Glomerular endothelial cell (primary cell): ENCODE data around the gene NKX2-3. TPM values are rescaled to one million over a fixed set of nuclear protein-coding genes. Genes with fewer than 3 reads are reported as not detected.

Source experiments
- DNase-seq: peaks from one replicate; pipeline ENCODE4 v3.0.0-alpha.2; 2011; ENCODE audit warnings: low read depth, low spot score; ENCODE audit errors: extremely low read depth
- total RNA-seq: library from RNA; depleted of rRNA; stranded (reverse); fragments of >200 nt; gene quantifications from 2 replicates; pipeline ENCODE4 v1.2.3, GENCODE V29; 2015

The NKX2-3 gene
- total RNA-seq, 1 donor from 2014 or later: not detected

GRCh38 chr10:99525897-99526296 lies 6.8 kb upstream of the NKX2-3 start:
- no peak for DNase-seq

- DNase-seq: no peak
Observed at GRCh38 chr10:99526861-99527504, 5.8 kb upstream of the NKX2-3 start.

- no peak for DNase-seq
Observed at GRCh38 chr10:99527526-99528493, 4.9 kb upstream of the NKX2-3 start.

GRCh38 chr10:99528494-99529441 lies 4.0 kb upstream of the NKX2-3 start:
- no peak for DNase-seq

- no peak for DNase-seq
Observed at GRCh38 chr10:99529591-99530107, 3.1 kb upstream of the NKX2-3 start.

GRCh38 chr10:99530108-99531025 lies 2.4 kb upstream of the NKX2-3 start:
- no peak for DNase-seq

GRCh38 chr10:99531026-99531695 lies 1.6 kb upstream of the NKX2-3 start:
- no peak for DNase-seq

- DNase-seq: no peak
Observed at GRCh38 chr10:99531696-99532593, 797 bp upstream of the NKX2-3 start.

GRCh38 chr10:99533496-99534449 lies 1.0 kb downstream of the NKX2-3 start:
- DNase-seq: no peak

GRCh38 chr10:99534450-99534938 lies 1.8 kb downstream of the NKX2-3 start:
- DNase-seq: no peak

- DNase-seq: no peak
Observed at GRCh38 chr10:99534939-99535763, 2.4 kb downstream of the NKX2-3 start.

GRCh38 chr10:99535764-99536337 lies 3.1 kb downstream of the NKX2-3 start:
- no peak for DNase-seq

- DNase-seq: no peak
Observed at GRCh38 chr10:99536338-99537085, 3.8 kb downstream of the NKX2-3 start.

GRCh38 chr10:99537086-99537988 lies 4.6 kb downstream of the NKX2-3 start:
- DNase-seq: no peak
